ENCODE results near the gene CD46.
"Not testable (repeated sequence)": the region's sequence is repeated elsewhere in the genome, so short reads cannot be mapped to it uniquely, and the experiment has no call there.

CD46 gene

DNA sequence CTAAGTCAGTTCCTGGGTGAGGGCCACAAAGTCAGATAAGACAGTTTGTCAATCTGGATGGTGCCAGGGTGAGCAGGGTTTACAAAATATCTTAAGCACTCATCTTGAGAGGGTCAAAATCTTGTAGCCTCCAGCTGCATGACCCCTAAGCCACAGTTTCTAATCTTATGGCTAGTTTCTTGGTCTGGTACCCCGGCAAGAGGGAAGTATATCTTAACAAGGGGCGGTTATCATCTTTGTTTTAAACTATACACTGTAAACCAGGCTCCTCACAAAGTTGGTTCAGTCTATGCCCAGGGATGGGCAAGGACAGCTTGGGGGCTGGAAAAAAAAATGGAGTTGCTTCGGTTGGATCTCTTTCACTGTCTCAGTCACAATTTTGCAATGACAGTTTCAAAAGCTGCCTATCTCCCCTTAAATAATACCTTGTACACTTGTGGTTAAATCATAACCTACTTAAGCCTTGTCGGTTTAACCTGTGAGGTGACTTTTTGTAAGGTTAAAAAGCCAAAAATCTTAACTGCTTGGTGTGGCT is 7.8 kb upstream of the CD46 start:
- Mint-ChIP-seq H3K27ac (no peak overlapping the region), H3K36me3 (ENCODE audit: low read depth) (no peaks in the 10 kb centered on the region), H3K9me3 (no peaks in the 10 kb centered on the region), H3K4me1 (ENCODE audit: low read depth) (peaks cover 5% of the 10 kb centered on the region), H3K27me3 (ENCODE audit: low read depth) (no peaks in the 10 kb centered on the region), H3K4me3 (no peak overlapping the region)
- DNase-seq (ENCODE audit: low spot score): no peak

GRCh38 chr1:207745285-207745684 is 6.6 kb upstream of the CD46 start:
- Mint-ChIP-seq H3K27me3 (ENCODE audit: low read depth) (no peaks in the 10 kb centered on the region), H3K9me3 (no peaks in the 10 kb centered on the region), H3K36me3 (ENCODE audit: low read depth) (no peaks in the 10 kb centered on the region), H3K27ac (no peak overlapping the region), H3K4me3 (no peak overlapping the region), H3K4me1 (ENCODE audit: low read depth) (peaks cover 13% of the 10 kb centered on the region)
- no peak for DNase-seq (ENCODE audit: low spot score)

DNA sequence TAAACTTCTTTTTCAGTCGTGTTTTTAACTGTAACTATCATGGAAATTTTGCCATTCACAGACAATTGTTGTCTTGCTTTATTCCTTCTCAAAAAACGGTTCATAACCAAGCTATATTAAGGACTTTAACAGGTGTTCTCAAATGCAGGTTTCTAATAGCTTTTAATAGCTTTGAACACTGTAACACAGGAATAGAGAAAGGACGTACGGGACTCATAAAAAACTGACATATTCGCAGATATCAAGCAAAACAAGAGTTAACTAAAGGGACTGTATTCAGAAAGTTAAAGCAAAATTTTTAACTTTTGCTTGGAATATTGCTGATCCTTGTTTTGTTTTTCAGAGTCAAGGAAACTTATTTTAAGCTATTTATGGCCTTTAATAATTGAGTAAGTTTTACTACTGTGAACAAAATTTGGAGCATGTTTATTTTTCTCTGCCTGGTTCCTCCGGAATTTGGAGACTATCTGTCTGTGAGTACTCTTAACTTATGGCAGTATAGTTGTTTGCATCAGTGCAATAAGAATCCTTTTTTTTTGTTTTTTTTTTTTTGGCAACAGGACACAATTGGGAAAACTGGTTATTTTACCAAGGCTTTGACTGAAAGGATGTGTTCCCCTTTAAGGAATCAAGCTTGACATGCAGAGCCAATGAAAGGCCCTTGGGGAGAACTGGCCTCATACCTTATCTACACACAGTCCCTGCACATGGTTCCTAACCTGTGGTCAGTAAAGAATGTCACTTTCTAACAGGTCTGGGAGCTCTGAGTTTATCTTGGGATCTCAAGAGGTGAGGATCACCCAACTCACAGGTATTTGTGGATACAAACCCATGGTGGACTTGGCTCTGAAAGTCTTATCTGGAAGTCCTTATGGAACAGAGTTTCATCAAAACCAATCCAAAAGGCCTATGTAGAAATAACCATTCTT is 5.8 kb upstream of the CD46 start:
- Mint-ChIP-seq H3K9me3 (no peaks in the 10 kb centered on the region), H3K27ac (no peak overlapping the region), H3K36me3 (ENCODE audit: low read depth) (no peaks in the 10 kb centered on the region), H3K4me1 (ENCODE audit: low read depth) (peaks cover 18% of the 10 kb centered on the region), H3K4me3 (no peak overlapping the region), H3K27me3 (ENCODE audit: low read depth) (no peaks in the 10 kb centered on the region)
- DNase-seq (ENCODE audit: low spot score): no peak

GRCh38 chr1:207747627-207748492 is 4.0 kb upstream of the CD46 start:
- Mint-ChIP-seq H3K27ac (no peak overlapping the region), H3K27me3 (ENCODE audit: low read depth) (no peaks in the 10 kb centered on the region), H3K9me3 (no peaks in the 10 kb centered on the region), H3K4me1 (ENCODE audit: low read depth) (peaks cover 23% of the 10 kb centered on the region), H3K36me3 (ENCODE audit: low read depth) (peaks cover 4% of the 10 kb centered on the region), H3K4me3 (no peak overlapping the region)
- no peak for DNase-seq (ENCODE audit: low spot score)

DNA sequence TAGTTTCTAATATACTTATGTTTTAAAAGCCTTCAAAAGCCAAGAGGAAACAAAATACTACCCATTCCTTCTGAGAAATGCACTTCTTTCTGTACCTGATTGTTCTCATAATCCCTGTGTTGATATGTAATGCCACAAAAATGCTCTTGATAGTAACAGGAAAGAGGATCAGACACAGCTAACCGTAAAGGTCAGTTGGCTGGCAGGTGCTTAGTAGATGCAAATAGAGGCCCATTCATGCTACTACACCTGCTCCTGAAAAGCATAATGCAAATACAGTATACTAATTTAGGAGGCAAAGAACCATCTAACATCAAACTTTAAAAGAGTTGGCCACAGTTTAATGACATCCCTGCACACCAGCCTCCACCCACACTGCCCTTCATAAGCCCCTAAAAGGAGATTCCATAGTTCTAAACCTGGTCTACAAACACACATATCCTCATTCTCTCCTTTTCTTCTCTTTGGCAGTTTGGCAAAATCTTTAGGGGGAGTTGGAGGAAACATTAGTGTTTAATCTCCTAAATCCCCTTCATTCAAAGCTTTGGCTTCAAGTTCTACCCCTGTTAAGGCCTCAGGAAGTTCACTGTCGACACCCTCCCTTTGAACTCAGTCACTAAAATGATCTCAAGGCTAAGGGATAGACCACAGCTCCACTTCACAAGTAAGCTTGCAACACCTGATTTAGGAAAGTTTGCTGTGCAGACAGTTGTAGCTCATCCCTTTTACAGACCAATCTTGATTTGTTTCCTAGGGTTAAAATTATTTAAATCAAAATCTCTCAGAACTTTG is 2.9 kb upstream of the CD46 start:
- Mint-ChIP-seq H3K27me3 (ENCODE audit: low read depth) (no peaks in the 10 kb centered on the region), H3K9me3 (no peaks in the 10 kb centered on the region), H3K4me3 (peak overlapping the region; percentile 11), H3K4me1 (ENCODE audit: low read depth) (peaks cover 31% of the 10 kb centered on the region), H3K36me3 (ENCODE audit: low read depth) (peaks cover 6% of the 10 kb centered on the region), H3K27ac (peak overlapping the region; percentile 55)
- DNase-seq (ENCODE audit: low spot score): no peak

DNA sequence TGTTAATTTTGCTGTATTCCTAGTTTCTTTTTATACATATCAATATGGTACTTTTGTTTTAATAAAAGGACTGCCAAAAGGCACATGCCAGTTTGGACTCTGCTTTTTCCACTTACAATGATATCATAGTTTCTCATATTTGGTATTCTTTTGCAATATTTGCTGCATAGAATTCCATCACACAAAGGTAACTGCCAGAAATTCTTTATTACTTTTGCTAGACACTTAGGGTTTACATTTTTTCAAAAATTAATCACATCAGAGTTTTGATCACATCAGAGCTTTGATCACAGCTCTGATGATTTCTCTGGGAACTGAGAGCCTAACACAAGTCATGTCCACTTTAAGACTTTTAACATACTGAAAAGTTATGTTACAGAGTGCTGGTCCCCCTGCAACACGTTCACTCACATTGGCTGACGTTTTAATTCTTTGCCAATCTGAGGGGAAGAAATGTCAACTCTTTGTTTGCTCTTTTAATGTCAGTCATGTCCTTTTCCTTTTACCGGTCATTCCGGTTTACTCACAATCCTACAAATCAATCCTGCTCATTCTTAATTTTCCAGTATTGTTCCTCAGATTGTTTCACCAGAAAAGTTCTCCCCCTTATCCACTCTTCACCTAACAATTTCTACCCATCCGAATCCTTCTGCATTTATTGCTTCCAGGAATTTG is 1.1 kb upstream of the CD46 start:
- Mint-ChIP-seq H3K27me3 (ENCODE audit: low read depth) (no peaks in the 10 kb centered on the region), H3K4me1 (ENCODE audit: low read depth) (peaks cover 48% of the 10 kb centered on the region), H3K9me3 (no peaks in the 10 kb centered on the region), H3K4me3 (peak overlapping the region; percentile 99), H3K27ac (peak overlapping the region; percentile 96), H3K36me3 (ENCODE audit: low read depth) (peaks cover 7% of the 10 kb centered on the region)
- DNase-seq (ENCODE audit: low spot score): no peak

DNA sequence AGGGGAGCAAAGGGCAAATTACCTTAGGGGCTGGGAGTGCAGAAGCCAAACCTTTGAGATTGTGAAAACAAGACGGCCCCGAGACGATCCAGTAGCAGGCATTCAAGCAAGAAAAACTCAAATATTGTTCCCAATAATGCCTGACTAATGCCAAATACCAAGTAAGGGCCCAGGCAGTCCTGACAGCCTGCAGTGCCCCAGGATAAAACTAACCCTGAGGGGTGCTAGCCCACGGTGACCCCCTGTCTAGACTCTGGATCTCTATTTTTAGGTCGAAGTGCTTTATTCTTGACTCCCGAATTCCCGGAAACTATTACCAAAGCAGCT is 428 bp upstream of the CD46 start:
- Mint-ChIP-seq H3K36me3 (ENCODE audit: low read depth) (peaks cover 11% of the 10 kb centered on the region), H3K27ac (peak overlapping the region; percentile 96), H3K4me1 (ENCODE audit: low read depth) (peaks cover 55% of the 10 kb centered on the region), H3K4me3 (peak overlapping the region; percentile 99)
- DNase-seq (ENCODE audit: low spot score); H3K9me3 Mint-ChIP-seq; H3K27me3 Mint-ChIP-seq (ENCODE audit: low read depth): not testable (repeated sequence)

DNA sequence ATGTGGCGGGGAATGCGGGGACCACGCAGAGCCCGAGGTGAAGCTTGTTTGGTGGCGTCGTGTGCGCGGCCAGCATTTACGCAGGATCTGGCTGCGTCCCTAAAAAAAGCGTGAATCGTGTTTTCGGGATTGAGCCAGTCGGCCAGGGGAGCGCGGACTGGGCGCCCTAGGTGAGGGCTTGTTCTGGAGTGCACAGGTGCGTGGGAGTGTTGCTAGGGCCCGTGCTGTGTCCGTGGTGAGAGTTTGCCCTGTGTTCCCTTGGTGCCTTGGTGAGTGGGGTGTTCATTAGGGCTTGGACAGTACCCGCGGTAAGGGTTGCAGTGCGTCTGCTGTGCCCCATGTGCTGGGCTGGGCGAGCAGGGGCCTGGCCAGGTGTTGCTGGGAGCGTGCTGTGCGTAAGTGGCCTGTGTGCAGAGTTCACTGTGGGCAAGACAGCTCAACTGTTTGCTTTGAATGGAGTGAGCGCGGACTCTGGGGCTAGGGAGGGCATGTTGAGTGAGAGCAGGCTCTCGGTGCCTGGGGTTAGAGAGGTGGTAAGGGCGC is 673 bp downstream of the CD46 start:
- Mint-ChIP-seq H3K4me3 (peak overlapping the region; percentile 99), H3K27me3 (ENCODE audit: low read depth) (no peaks in the 10 kb centered on the region), H3K36me3 (ENCODE audit: low read depth) (peaks cover 19% of the 10 kb centered on the region), H3K9me3 (no peaks in the 10 kb centered on the region), H3K4me1 (ENCODE audit: low read depth) (peaks cover 62% of the 10 kb centered on the region), H3K27ac (peak overlapping the region; percentile 96)
- DNase-seq (ENCODE audit: low spot score): peak; percentile 46

DNA sequence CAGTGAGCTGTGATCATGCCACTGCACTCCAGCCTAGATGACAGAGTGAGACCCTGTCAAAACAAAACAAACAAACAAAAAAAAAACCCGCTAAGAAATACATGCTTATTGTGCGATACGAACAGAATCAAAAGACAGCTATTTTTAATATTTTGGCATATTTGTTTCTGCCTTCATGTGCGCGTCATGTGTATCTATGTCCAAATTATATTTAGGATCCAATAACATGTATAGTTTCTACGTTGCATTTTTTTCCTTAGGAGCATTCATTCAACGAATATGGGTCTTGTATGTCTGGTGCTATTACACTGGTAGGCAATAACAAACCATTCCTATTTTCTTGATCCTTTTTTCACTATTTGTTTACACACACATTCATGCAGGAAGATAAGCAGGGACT is 1.8 kb downstream of the CD46 start:
- Mint-ChIP-seq H3K4me3 (peak overlapping the region; percentile 99), H3K9me3 (no peaks in the 10 kb centered on the region)

DNA sequence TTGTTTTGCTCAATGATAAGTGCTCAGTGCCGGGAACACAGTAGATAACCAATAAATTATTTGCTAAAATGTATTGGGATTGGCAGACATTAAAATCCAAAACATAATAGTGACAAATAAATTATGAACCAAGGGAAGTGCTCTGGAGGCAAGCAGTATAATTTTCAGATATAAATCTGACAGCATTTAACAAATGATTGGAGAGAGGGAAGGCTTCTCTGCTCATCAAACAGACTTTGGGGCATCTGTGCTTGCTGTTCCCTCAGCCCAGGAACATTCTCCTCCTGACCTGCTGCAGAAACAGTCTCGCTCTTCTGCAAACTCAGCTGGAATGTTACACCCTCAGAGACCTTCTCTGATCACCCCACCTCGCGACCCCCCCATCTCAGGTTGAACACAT is 2.2 kb downstream of the CD46 start:
- peaks cover 28% of the 10 kb centered on the region for H3K36me3 Mint-ChIP-seq (ENCODE audit: low read depth)
- no peaks in the 10 kb centered on the region for H3K9me3 Mint-ChIP-seq
- H3K27ac Mint-ChIP-seq: no peak overlapping the region
- no peaks in the 10 kb centered on the region for H3K27me3 Mint-ChIP-seq (ENCODE audit: low read depth)
- DNase-seq (ENCODE audit: low spot score): no peak
- peak overlapping the region; percentile 99 for H3K4me3 Mint-ChIP-seq
- peaks cover 61% of the 10 kb centered on the region for H3K4me1 Mint-ChIP-seq (ENCODE audit: low read depth)

More for the DNA sequence above, 1.8 kb downstream of the CD46 start:
- no peak for DNase-seq (ENCODE audit: low spot score)
- H3K4me1 Mint-ChIP-seq (ENCODE audit: low read depth): peaks cover 65% of the 10 kb centered on the region
- no peaks in the 10 kb centered on the region for H3K27me3 Mint-ChIP-seq (ENCODE audit: low read depth)
- H3K27ac Mint-ChIP-seq: no peak overlapping the region
- peaks cover 26% of the 10 kb centered on the region for H3K36me3 Mint-ChIP-seq (ENCODE audit: low read depth)

DNA sequence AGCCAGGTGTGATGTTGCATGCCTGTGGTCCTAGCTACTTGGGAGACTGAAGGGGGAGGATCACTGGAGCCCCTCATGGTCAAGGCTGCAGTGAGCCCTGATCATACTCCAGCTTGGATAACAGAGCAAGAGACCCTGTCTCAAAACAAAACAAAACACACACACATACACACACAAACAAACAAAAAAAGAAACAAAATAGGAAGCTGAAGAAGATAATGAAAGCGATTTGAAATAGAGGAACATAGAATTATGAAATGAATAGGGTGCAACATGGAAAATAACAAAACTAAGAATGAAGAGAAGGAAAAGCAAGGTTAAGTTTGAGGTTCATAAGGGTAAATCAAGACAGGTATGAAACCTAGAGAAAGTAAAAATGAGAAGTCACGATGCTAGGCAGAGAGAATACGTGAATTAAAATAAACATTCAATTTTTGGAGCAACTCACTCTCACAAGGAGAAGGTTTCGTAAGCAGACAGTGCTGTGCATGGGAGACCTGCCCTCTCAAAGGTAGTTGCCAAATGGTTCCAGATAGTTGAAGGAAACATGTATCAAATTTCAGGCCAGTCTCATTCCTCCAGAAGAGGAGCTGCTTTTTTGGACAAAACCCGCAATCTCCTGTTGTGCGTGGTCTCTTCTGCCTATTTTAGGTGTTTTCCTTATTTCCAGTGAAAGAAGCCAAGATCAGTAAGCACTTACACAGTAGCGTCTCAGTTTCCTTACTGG is 3.3 kb downstream of the CD46 start:
- H3K27me3 Mint-ChIP-seq (ENCODE audit: low read depth): no peaks in the 10 kb centered on the region
- H3K4me3 Mint-ChIP-seq: peak overlapping the region; percentile 31
- H3K4me1 Mint-ChIP-seq (ENCODE audit: low read depth): peaks cover 53% of the 10 kb centered on the region
- H3K27ac Mint-ChIP-seq: peak overlapping the region; percentile 3
- no peaks in the 10 kb centered on the region for H3K9me3 Mint-ChIP-seq
- DNase-seq (ENCODE audit: low spot score): no peak
- H3K36me3 Mint-ChIP-seq (ENCODE audit: low read depth): peaks cover 33% of the 10 kb centered on the region

DNA sequence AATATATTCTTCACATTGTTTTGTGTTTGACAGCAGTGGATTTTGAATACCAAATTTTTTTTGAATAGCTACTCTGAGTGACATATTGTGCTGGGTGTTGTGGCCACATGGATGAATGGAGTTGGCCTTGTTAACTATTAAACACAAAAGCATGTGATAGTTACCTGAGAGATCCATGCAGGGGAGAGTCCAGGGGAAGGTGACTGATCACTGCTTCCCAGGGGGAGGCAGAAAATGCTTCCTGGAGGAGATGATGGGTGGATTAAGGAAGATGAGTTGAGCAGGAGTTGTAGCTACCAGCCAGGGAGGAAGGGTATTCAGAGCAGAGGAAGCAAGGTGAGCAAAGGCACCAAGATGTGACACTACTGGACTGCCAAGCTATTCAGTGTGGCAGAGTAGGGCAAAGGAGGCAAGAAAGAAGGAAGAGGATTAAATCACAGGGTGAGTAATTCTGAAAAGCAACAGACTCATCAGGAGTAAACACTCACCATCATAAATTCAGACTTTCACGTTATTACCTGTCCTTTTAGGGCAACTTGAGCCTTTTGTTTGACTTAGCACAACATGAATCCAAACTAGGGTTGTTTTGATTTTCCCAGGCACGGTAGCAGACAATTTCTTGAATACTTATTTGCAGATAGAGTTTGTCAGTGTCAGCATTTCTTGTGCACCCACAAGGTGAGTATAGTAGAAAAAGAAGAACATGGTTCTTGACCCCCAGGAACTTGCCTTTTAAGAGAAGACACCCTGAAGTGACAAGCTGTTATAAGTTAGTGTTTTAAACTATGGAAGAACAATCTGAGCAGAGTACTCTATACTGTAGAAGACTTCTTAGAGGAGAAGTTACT is 4.2 kb downstream of the CD46 start:
- H3K4me3 Mint-ChIP-seq: no peak overlapping the region
- DNase-seq (ENCODE audit: low spot score): no peak
- peaks cover 38% of the 10 kb centered on the region for H3K36me3 Mint-ChIP-seq (ENCODE audit: low read depth)
- H3K9me3 Mint-ChIP-seq: no peaks in the 10 kb centered on the region
- H3K4me1 Mint-ChIP-seq (ENCODE audit: low read depth): peaks cover 48% of the 10 kb centered on the region
- peak overlapping the region; percentile 11 for H3K27ac Mint-ChIP-seq
- no peaks in the 10 kb centered on the region for H3K27me3 Mint-ChIP-seq (ENCODE audit: low read depth)
